ENCODE results near the gene KIF12.

Gene KIF12

DNA sequence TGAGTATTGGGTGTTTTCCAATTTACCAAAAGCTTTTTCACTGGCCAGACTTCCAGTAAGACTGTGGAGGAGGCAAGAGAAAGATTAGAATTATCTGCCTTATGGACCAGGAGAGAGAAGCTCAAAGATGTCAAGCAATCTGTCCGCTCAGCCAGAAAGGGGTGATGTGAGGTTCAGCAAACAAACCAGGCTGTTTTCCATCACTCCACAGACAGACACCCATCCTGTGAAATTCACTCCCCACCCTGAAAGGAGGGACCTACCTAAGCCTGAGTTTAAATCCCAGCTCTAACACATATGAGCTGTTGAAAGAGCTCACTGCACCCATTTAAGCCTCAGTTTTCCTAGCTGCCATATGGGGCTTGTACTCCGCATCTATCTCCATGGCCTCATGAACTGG, 41.3 kb upstream of the KIF12 start:
- peak; percentile 92 for DNase-seq
- Histone ChIP-seq H3K9me3 (ENCODE audit: severe bottlenecking) (peaks cover 9% of the 10 kb centered on the region), H3K4me3 (ENCODE audit: low read depth, low read length) (no peak overlapping the region), H3K27me3 (ENCODE audit: insufficient read depth, low read depth, severe bottlenecking) (no peaks in the 10 kb centered on the region), H3K36me3 (no peaks in the 10 kb centered on the region), H3K27ac (peak overlapping the region; percentile 89)
- no peak for TF ChIP-seq CTCF (IDR thresholded peaks at IDR 0.05; ENCODE audit: low read depth, low read length)

DNA sequence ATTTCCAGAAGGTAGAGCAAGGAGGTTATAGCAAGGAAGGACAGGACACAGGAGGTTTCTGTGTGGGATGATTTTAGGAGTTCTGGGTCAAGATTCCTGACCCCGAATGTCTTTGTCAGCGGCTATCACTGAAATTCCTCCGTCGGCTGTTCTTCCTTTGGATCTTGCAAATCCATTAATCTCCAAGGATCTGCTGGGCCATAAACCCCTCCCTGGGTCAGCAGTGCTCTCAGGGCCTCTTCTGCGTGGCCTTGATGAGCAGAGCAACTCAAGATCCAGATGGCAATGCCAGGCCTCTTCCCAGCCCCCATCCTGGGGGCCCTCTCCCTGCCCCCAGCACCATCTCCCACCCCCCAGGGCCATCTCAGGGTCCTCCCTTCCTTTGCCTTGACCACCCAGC, 40.0 kb upstream of the KIF12 start:
- Histone ChIP-seq H3K36me3 (no peaks in the 10 kb centered on the region), H3K27ac (peak overlapping the region; percentile 89)
- no peak for TF ChIP-seq CTCF (IDR thresholded peaks at IDR 0.05; ENCODE audit: low read depth, low read length)

DNA sequence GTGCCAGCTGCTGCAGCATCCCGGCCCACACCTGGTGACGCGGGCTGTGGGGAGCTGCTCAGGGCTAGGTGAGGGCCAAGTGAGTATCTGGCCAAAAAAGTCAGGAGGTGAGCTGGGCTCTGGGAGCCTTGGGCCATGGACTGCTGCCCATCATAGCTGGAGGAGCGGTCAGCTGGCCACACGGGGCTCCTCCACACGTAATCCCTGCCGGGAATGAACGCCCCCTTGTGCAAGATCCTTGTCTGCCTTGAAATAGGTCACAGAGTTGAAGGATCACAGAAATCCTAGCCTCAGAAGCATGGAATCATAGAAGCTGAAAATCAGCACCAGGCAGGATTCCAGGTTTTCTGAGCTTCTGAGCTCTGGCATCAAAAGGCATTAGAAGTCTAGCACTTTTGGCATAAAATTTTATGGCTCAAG, 39.5 kb upstream of the KIF12 start:
- Histone ChIP-seq H3K27ac (peak overlapping the region; percentile 89), H3K36me3 (no peaks in the 10 kb centered on the region), H3K4me3 (ENCODE audit: low read depth, low read length) (no peak overlapping the region), H3K9me3 (ENCODE audit: severe bottlenecking) (peaks cover 9% of the 10 kb centered on the region), H3K27me3 (ENCODE audit: insufficient read depth, low read depth, severe bottlenecking) (no peaks in the 10 kb centered on the region)
- peak; percentile 54 for TF ChIP-seq CTCF (IDR thresholded peaks at IDR 0.05; ENCODE audit: low read depth, low read length)
- DNase-seq: peak; percentile 70

More for the DNA sequence above, 40.0 kb upstream of the KIF12 start:
- no peaks in the 10 kb centered on the region for H3K27me3 ChIP-seq (ENCODE audit: insufficient read depth, low read depth, severe bottlenecking)
- DNase-seq: peak; percentile 89
- no peak overlapping the region for H3K4me3 ChIP-seq (ENCODE audit: low read depth, low read length)
- peaks cover 9% of the 10 kb centered on the region for H3K9me3 ChIP-seq (ENCODE audit: severe bottlenecking)

- Histone ChIP-seq H3K27me3 (ENCODE audit: insufficient read depth, low read depth, severe bottlenecking) (no peaks in the 10 kb centered on the region), H3K36me3 (no peaks in the 10 kb centered on the region), H3K4me3 (ENCODE audit: low read depth, low read length) (no peak overlapping the region), H3K9me3 (ENCODE audit: severe bottlenecking) (peaks cover 9% of the 10 kb centered on the region), H3K27ac (peak overlapping the region; percentile 89)
- no peak for TF ChIP-seq CTCF (IDR thresholded peaks at IDR 0.05; ENCODE audit: low read depth, low read length)
- DNase-seq: no peak
These were observed 38.7 kb upstream of the KIF12 start for GRCh38 chr9:114137831-114138230.

- H3K36me3 ChIP-seq: no peaks in the 10 kb centered on the region
- H3K9me3 ChIP-seq (ENCODE audit: severe bottlenecking): peaks cover 9% of the 10 kb centered on the region
- no peak overlapping the region for H3K4me3 ChIP-seq (ENCODE audit: low read depth, low read length)
- H3K27ac ChIP-seq: no peak overlapping the region
- TF ChIP-seq CTCF (IDR thresholded peaks at IDR 0.05; ENCODE audit: low read depth, low read length): no peak
- H3K27me3 ChIP-seq (ENCODE audit: insufficient read depth, low read depth, severe bottlenecking): no peaks in the 10 kb centered on the region
- no peak for DNase-seq
These were observed 35.8 kb upstream of the KIF12 start for GRCh38 chr9:114134827-114135396.

DNA sequence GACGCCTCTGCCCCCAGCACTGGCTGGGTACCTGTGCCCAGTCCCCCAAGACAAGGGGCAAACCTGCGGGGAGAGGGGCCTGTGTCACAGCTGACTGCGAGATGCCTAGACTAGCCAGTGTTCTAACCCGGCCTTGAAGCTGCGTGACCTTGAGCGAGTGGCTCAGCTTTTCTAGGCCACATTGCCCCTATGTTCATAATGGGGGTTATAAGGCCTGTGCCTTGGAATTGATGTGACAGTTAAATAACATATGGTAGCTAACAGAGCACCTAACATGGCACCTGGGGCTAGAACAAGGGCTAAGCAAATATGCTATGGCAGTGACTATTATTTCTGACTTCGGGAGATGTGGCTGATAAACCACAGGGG, 33.4 kb upstream of the KIF12 start:
- TF ChIP-seq CTCF (IDR thresholded peaks at IDR 0.05; ENCODE audit: low read depth, low read length): no peak
- no peak overlapping the region for H3K4me3 ChIP-seq (ENCODE audit: low read depth, low read length)
- no peaks in the 10 kb centered on the region for H3K36me3 ChIP-seq
- H3K9me3 ChIP-seq (ENCODE audit: severe bottlenecking): peaks cover 17% of the 10 kb centered on the region
- no peak overlapping the region; the same call in 1 of the 2 replicates for H3K27ac ChIP-seq
- no peak for DNase-seq
- H3K27me3 ChIP-seq (ENCODE audit: insufficient read depth, low read depth, severe bottlenecking): no peaks in the 10 kb centered on the region
